A549 (cell line): ENCODE data around the gene VSIG8.

ENCODE experiments used
- E2F6 ChIP-seq: IDR thresholded peaks from 2 replicates; pipeline ENCODE4 v1.6.1; 2012; ENCODE audit warnings: low read depth, borderline replicate concordance
- RARB ChIP-seq: fragments of 250-450 bp; sonication (Bioruptor Pico); IDR thresholded peaks from 2 replicates; pipeline ENCODE4 v1.8.0; 2021; ENCODE audit warnings: mild to moderate bottlenecking, moderate library complexity

GRCh38 chr1:159900755-159901360 is 38.4 kb upstream of the VSIG8 start:
- TF ChIP-seq E2F6: no peak
- TF ChIP-seq RARB (CRISPR knock-in tag): no peak
